ENCODE data around the gene UBQLN3. TPM values are rescaled to one million over a fixed set of nuclear protein-coding genes. Genes with fewer than 3 reads are reported as not detected.

UBQLN3 gene
- total and polyA plus RNA-seq, 2 of the 13 experiments (the other 11 are each of a cell fraction or from before 2014, with no cell fraction given): 0.08 TPM; not detected in 1

DNA sequence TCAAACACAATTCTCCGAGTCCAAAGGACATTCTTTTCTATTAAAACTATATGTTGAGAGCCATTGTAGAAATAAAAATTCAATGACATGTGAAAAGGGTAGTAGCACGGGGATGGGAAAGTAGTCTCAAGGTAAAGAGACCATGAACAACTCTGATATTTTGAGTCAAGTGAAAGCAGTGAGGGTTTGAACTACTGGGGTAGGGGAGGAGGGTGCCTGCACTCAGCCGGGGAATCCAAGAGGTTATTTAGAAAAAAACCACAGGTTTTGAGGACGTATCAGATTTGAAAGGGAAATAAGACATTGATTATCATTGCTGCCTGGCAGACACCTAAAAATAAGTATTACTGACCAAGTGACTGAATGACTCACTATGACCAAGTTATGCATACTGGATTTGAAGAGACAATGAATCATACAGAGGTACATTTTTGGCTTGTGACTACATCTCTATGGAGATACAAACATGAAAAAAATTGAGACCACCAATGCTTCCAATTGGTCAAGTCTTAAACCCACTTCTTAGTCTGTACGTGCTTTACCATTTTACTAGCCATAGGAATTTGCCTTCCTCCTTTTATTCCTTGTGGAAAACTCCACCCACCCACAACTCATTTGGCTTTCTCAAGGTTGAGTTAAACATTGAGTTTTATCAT is 40.8 kb upstream of the UBQLN3 start:
- BruUV-seq (replicated peaks): no TSS peak
- Histone ChIP-seq H3K4me1 (ENCODE audit: insufficient read depth, low read length) (no peaks in the 10 kb centered on the region), H4K20me1 (ENCODE audit: insufficient read depth, low read length) (no peaks in the 10 kb centered on the region), H3K79me2 (ENCODE audit: insufficient read depth, low read length) (no peaks in the 10 kb centered on the region), H3K36me3 (replicated peaks in 1 of 2; ENCODE audit: control insufficient read depth in 1 of 2, insufficient read depth in 2 of 2, low read length in 2 of 2) (no peaks in the 10 kb centered on the region), H3K27me3 (ENCODE audit: control insufficient read depth in 1 of 2, insufficient read depth in 2 of 2, low read length in 2 of 2) (no peaks in the 10 kb centered on the region), H3K4me2 (ENCODE audit: low read depth, low read length) (no peak overlapping the region), H3K9ac (ENCODE audit: insufficient read depth, low read depth, low read length) (no peak overlapping the region), H3K4me3 (replicated peaks in 1 of 3; ENCODE audit: insufficient read depth in 1 of 3, low read depth in 2 of 3, low read length in 3 of 3) (no peak overlapping the region), H3K27ac (ENCODE audit: extremely low read length, insufficient read depth, low read length) (no peak overlapping the region), H3K9me3 (ENCODE audit: low read length) (no peaks in the 10 kb centered on the region), H2AFZ (ENCODE audit: low read length) (no peak overlapping the region)
- in situ Hi-C loops (cut with HindIII; ENCODE audit: extremely low pct_ligation_motif_present, low pct_unique_long_range_greater_than_20kb) (no loop called here), intact Hi-C loops (cut with micrococcal nuclease; ENCODE audit: unreplicated experiment) (no loop called here)
- no peak for ATAC-seq
- POLR2A ChIA-PET: no interaction called here
- no peak for DNase-seq (ENCODE audit: low spot score)
- CTCF ChIA-PET (ENCODE audit: low intra/inter-chr PET ratio, low total read pairs): no interaction called here
- no peak for FAIRE-seq
- TF ChIP-seq PHF8 (CRISPR knock-in tag; IDR thresholded peaks at IDR 0.05) (no peak), PCBP1 (IDR thresholded peaks at IDR 0.05; ENCODE audit: borderline replicate concordance, low read depth, low read length) (no peak), ETV5 (CRISPR knock-in tag; IDR thresholded peaks at IDR 0.05; ENCODE audit: borderline replicate concordance) (no peak), ZNF614 (CRISPR knock-in tag; IDR thresholded peaks at IDR 0.05; ENCODE audit: borderline replicate concordance) (no peak), NR2C2 (CRISPR knock-in tag; IDR thresholded peaks at IDR 0.05; ENCODE audit: borderline replicate concordance) (no peak), IKZF4 (CRISPR knock-in tag; IDR thresholded peaks at IDR 0.05; ENCODE audit: borderline replicate concordance, low read depth, not compliant biosample characterization) (no peak), KDM5A (IDR thresholded peaks at IDR 0.05; ENCODE audit: borderline replicate concordance, low read length) (no peak), HMG20A (CRISPR knock-in tag; IDR thresholded peaks at IDR 0.05; ENCODE audit: borderline replicate concordance) (no peak), ZNF431 (CRISPR knock-in tag; IDR thresholded peaks at IDR 0.05; ENCODE audit: borderline replicate concordance, low read depth) (no peak), ZC3H13 (CRISPR knock-in tag; IDR thresholded peaks at IDR 0.05) (no peak), ZNF775 (CRISPR knock-in tag; IDR thresholded peaks at IDR 0.05; ENCODE audit: borderline replicate concordance) (no peak), MBD4 (IDR thresholded peaks at IDR 0.05; ENCODE audit: borderline replicate concordance, low read length) (no peak), MED8 (CRISPR knock-in tag; IDR thresholded peaks at IDR 0.05; ENCODE audit: insufficient replicate concordance) (no peak), TBX2 (CRISPR knock-in tag; IDR thresholded peaks at IDR 0.05; ENCODE audit: borderline replicate concordance) (no peak), CC2D1A (CRISPR knock-in tag; IDR thresholded peaks at IDR 0.05) (no peak), ZNF530 (CRISPR knock-in tag; IDR thresholded peaks at IDR 0.05; ENCODE audit: low read depth) (no peak)
- TF ChIP-seq, protein P1, sequence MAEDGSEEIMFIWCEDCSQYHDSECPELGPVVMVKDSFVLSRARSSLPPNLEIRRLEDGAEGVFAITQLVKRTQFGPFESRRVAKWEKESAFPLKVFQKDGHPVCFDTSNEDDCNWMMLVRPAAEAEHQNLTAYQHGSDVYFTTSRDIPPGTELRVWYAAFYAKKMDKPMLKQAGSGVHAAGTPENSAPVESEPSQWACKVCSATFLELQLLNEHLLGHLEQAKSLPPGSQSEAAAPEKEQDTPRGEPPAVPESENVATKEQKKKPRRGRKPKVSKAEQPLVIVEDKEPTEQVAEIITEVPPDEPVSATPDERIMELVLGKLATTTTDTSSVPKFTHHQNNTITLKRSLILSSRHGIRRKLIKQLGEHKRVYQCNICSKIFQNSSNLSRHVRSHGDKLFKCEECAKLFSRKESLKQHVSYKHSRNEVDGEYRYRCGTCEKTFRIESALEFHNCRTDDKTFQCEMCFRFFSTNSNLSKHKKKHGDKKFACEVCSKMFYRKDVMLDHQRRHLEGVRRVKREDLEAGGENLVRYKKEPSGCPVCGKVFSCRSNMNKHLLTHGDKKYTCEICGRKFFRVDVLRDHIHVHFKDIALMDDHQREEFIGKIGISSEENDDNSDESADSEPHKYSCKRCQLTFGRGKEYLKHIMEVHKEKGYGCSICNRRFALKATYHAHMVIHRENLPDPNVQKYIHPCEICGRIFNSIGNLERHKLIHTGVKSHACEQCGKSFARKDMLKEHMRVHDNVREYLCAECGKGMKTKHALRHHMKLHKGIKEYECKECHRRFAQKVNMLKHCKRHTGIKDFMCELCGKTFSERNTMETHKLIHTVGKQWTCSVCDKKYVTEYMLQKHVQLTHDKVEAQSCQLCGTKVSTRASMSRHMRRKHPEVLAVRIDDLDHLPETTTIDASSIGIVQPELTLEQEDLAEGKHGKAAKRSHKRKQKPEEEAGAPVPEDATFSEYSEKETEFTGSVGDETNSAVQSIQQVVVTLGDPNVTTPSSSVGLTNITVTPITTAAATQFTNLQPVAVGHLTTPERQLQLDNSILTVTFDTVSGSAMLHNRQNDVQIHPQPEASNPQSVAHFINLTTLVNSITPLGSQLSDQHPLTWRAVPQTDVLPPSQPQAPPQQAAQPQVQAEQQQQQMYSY (CRISPR knock-in tag; IDR thresholded peaks at IDR 0.05): no peak
- 0% methylated on average over 5 of the region's 5 CpGs for whole genome bisulfite sequencing (ENCODE audit: low lambda C conversion rate)
